ENCODE data around the gene SHANK2.
"Not testable (repeated sequence)": the region's sequence is repeated elsewhere in the genome, so short reads cannot be mapped to it uniquely, and the experiment has no call there.

The SHANK2 gene

DNA sequence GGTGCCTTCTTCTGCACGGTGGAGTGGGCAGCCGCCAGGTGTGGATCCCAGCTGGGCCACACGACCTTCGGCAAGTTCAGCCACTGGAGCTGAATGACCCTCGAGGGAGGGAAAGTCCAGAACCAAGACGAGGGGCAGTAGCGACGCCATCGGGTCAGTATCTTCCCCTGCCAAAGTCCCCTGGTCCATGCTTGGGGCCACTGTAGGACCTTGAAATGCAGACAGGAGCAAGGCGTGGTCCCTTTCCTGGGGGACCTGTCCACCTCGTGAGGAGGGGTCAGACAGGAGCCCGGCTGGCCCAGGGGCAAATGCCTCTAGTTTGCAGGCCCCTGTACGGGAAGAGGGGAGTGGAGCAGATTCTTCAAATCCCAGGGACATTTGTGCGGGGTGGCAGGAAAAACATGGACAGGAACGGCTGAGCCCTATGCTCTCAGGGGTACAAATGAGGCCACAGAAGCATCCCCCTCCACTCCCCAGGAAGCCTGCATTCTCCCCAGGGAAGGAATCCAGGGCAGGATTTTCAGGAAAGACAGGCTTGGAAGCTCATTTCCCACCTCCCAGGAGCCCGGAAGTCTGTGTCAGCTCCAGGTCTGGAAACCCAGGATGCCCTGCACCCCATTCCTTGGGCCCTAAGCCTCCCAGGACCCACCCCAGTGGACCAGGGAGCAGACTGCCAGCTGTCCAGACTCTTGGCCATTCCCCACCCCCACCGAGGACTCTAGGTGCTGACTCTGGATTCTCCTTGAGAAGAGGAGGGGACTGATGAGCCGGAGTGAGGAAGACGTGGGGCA lies 6.6 kb downstream of the SHANK2 start:
- no peak for DNase-seq
- ATAC-seq = no peak

- no peak for DNase-seq
- ATAC-seq = no peak
Observed at GRCh38 chr11:71244116-71244810, 8.1 kb downstream of the SHANK2 start.

DNA sequence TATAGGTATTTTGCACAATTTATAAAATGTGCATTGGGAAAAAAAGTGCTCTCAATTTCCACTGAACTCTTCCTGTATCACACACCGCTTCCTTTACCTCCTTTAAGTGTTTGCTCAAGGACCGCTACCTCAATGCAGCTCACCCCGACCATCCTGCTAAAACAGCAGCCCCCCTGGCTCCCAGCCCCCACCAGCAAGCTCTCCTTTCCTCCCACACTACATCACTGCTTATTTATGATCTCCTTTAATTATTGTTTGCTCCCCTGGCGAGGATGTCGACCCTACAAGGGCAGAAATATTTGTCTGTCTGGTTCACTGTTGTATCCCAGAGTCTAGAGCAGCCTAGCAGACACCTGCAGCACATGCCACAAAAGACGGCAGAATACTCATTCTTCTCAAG lies 10.0 kb downstream of the SHANK2 start:
- no peak for ATAC-seq
- DNase-seq = no peak

GRCh38 chr11:71241721-71242259 lies 10.6 kb downstream of the SHANK2 start:
- ATAC-seq = no peak

DNA sequence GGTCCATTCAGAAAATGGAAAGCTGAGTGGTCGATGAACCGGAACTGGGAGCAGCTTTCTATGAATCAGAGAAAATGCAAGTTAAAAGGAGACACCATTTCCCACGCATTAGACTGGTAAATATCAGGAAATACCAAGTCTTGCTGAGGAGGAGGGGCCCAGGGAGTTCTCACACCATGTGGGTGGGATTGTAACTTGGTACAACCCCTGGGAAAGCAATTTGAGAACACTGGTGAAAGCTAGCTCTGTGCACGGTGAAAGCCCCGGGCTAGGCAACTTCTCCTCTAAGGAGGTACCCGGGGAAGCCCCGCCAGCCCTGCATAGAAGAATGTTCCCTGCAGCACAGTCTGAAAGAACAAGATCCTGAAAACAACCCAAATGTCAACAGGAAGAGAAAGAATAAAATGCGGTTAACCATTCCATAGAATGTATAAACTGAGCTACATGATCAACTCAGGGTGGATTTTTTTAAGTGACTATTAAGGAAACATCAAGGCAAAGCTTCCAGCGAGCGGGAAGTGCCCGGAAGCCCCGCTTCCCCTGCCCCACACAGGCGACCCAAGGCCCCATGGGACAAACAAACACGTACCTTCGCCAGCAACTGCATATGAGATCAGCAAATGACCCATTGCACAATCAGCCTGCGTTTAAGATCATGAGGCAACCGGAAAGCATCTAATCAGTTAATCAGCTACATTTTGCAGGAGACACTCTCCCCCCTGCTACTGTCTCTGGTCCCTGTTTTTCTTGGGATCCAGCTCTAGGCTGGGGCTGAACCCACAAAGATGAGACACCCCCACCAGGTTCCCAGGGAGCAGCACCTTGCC lies 11.3 kb downstream of the SHANK2 start:
- DNase-seq (no peak), ATAC-seq (peak; percentile 36)

More at GRCh38 chr11:71241721-71242259, 10.6 kb downstream of the SHANK2 start:
- DNase-seq = no peak

- DNase-seq = no peak
Observed at GRCh38 chr11:71240061-71240690, 12.2 kb downstream of the SHANK2 start.

GRCh38 chr11:71239581-71239980 lies 12.8 kb downstream of the SHANK2 start:
- DNase-seq (no peak), ATAC-seq (no peak)

More at GRCh38 chr11:71240061-71240690, 12.2 kb downstream of the SHANK2 start:
- ATAC-seq = no peak

GRCh38 chr11:71238941-71239340 lies 13.4 kb downstream of the SHANK2 start:
- DNase-seq (no peak), ATAC-seq (no peak)

GRCh38 chr11:71238285-71238875 lies 14.0 kb downstream of the SHANK2 start:
- DNase-seq (no peak), ATAC-seq (no peak)

DNA sequence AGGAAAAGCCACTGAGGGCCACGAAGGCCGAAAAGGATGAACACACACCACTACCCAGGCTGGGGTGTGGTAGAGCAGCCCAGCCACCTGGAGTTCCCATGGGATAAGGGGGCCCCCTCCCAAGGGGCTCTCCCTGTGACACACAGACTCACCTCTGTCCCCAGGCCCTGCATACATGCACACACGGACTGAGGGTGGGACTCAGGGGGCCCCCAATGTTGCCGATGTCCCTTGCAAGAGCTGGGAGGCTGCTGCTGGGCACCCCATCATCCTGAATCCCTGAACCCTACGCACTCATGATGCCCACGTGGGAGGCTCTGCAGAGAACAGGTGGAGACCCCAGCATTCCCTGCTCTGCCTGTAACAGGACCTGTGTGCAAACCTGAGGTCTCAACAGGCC lies 14.5 kb downstream of the SHANK2 start:
- DNase-seq = no peak
- no peak for ATAC-seq

DNA sequence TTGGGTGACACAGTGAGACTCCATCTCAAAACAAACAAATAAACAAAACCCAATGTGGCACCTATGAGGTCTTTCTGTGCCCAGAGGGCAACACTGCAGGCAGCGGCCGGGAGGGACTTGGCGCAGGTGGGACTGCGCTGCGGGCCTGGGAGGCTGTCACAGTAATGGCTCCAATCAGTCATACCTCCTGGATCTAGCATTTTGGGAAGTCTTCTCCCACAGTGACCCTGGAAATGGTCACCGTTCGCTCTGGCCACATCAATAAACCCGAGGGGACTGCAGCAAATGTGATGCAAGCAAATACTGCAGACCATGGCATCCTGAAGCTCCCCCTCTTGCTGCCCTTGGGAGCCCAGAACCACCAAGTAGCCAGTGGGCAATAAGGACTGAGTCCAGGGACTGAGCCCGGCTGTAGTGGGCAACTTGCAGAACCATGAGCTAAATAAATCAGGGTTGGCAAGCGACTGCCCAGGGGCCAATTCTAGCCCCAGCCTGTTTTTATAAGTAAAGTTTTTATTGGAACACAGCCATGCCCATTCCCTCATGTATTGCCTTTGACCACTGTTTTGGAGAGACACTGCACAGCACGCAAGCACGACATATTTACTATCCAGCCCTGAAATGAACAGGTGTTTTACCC lies 15.4 kb downstream of the SHANK2 start:
- DNase-seq = no peak
- no peak for ATAC-seq

DNA sequence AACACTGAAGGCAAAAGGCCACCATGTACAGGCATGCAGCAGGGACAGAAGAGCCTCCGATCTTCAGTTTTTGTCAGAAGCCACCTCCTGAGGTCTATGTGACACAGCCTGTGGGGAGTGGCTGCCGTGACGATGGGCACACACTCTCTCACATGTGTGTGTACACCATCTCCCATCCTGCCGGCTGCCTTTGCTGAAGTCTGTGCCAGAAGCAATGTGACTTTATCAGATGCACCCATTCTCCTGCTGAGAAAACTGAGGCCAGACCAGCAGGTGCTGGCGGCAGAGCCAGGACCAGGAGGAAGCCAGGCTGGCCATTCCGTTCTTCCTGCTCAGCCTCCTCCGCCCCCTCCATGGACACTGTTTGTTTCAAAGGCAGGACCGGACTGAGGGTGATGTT lies 16.7 kb downstream of the SHANK2 start:
- DNase-seq = no peak
- ATAC-seq = no peak

DNA sequence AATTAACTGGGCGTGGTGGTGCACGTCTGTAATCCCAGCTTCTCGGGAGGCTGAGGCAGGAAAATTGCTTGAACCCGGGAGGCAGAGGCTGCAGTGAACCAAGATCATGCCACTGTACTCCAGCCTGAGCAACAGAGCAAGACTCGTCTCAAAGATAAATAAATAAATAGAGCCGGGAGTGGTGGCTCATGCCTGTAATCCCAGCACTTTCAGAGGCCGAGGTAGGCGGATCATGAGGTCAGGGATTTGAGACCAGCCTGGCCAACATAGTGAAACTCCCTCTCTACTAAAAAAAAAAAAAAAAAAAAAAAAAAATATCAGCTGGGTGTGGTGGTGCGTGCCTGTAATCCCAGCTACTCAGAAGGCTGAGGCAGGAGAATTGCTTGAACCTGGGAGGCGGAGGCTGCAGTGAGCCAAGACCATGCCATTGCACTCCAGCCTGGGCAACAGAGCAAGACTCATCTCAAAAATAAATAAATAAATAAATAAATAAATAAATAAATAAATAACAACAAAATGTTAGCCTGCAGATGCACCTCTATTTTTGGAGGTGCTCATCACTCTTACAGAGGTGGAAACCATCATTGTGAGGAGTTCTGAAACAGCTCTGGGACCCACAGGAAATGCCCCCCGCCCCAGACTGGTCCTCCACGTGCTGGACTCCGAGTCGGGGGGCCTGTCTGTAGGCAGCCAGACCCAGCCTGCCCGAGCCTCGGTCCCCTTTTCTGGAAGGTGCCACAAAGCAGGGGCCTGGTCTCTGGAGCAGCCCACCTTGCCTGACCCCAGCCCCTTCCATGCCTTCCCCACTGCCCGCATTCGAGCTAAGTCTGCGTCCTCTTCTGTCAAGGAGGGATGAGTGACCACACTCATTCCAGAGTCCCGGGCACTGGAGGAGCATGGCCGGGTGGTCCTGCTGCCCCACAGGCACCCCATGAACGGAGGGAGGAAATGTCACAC lies 18.2 kb downstream of the SHANK2 start:
- not testable (repeated sequence) for DNase-seq, ATAC-seq

DNA sequence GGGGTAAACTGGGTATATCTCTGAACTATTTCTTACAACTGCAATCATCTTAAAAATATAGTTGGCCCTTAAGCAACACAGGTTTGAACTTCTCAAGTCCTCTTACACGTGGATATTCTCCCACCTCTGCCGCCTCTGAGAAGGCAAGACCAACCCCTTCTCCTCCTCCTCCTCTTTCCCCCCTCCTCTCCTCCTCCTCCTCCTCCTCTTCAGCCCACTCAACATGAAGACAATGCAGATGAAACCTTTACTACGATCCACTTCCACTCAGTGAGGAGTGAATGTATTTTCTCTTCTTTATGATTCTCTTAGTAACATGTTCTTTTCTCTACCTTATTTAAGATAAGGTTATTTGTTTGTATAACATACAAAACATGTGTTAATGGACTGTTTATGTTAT lies 20.0 kb downstream of the SHANK2 start:
- DNase-seq (no peak), ATAC-seq (no peak)

DNA sequence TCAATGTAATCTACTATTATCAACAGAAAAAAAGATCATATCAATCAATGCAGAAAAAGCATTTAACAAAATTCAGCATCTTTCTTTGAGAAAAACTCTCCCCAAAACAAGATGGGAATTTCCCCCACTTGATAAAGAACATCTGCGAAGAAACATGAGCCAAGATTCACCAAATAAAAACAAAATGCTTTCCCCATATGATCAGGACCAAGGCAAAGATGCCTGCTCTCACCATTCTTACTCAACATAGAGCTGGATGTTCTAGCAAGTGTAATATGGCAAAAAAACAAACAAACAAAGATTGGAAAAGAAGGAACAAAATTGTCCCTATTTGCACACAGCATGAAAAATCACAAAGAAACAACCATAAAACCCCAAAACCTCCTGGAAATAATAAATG lies 23.4 kb downstream of the SHANK2 start:
- DNase-seq = no peak
- no peak for ATAC-seq

DNA sequence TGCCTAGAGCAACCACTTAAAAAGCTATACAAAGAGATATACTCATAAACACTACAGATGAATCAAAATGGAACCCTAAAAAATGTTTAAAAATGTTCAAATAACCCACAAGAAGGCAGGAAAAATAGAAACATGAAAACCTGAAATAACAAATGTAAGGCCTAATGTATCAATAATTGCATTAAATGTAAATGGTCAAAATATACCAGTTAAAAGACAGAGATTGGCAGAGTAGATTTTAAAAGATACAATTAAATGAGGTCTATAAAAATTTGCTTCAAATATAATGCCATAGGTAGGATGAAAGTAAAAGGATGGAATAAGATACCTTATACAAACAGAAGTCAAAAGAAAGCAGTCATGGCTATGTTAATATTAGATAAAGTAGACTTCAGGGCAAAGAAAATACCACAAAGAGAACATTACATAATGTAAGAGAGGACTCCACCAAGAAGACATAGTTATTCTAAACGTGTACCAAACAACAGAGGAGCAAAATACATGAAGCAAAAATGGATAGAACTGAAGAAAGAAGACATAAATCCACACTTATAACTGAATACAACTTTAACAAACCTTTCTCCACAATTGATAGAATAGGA lies 25.2 kb downstream of the SHANK2 start:
- no peak for DNase-seq
- ATAC-seq = no peak

DNA sequence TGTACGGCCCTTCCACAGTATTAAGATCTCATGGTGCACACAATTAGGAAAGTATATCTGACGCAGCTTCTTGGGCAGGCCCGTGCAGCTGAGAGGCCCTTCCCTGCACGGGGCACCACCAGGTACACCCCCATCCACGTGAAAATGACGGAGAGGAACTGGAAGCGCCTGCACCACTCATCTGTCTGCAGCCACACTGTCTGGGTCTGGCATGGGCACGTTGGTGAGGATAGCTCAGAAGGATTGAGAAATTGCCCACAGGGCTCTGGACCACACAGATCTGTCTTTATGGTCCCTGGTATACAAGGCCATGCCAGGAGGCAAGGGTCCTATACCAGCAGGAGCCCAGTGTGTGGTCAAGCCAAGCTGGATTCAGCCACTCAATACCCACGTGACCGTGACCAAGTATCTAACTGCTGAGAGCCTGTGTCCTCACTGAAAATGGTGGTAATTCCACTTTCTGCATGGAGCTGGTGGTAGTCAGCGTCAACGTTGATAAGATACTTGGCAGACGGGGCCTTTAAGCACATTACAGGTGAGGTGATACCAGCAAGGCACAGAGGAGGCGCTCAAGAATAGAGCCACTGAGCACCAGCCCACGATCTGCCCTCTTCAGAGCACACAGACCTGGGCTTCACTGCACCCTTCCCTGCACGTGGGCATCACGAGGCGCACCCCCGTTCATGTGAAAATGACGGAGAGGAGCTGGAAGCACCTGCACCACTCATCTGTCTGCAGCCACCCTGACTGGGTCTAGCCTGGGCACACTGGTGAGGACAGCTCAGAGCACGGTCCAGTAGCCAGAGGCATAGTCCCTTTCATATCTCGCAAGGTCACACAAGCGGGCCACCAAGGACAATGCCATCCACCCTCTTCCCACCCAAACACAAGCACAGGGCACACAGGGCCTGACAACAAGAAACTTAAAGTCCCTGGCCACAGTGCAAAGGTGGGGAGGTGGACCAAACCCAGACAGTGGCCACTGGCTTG lies 28.4 kb downstream of the SHANK2 start:
- no peak for DNase-seq
- no peak for ATAC-seq

- no peak for ATAC-seq
- no peak for DNase-seq
Observed at GRCh38 chr11:71223081-71223405, 29.3 kb downstream of the SHANK2 start.
